OCI-LY7 (cell line): Measurements from ENCODE around the gene NOM1.
"Not testable (repeated sequence)": the region's sequence is repeated elsewhere in the genome, so short reads cannot be mapped to it uniquely, and the experiment has no call there.

Experiments
- CTCF ChIP-seq: fragments of 200-600 bp; sonication (generic); conservative IDR thresholded peaks from 2 replicates; pipeline ENCODE4 v1.5.1; 2014; ENCODE audit warnings: mild to moderate bottlenecking, antibody characterized with exemption, low read length, moderate library complexity, mixed read lengths
- EZH2phosphoT487 ChIP-seq: fragments of 200-600 bp; sonication (generic); IDR thresholded peaks from 2 replicates; pipeline ENCODE4 v1.6.1; 2018; ENCODE audit warnings: low read depth, borderline replicate concordance, mild to moderate bottlenecking, mixed run types, antibody characterized with exemption, low read length, moderate library complexity, mixed read lengths

GRCh38 chr7:156953215-156953614, 3.7 kb downstream of the NOM1 start:
- not testable (repeated sequence) for TF ChIP-seq CTCF, EZH2phosphoT487
